DND-41 (cell line): ENCODE results near the gene AGRN.
"Not testable (repeated sequence)": the region's sequence is repeated elsewhere in the genome, so short reads cannot be mapped to it uniquely, and the experiment has no call there.

Source experiments
- ATAC-seq: fragments of 200-7000 bp; cut with Tn5 transposase; 3 replicates; pipeline ENCODE4 v1.9.1; 2021; ENCODE audit warnings: low read depth; ENCODE audit not compliant: insufficient read depth
- DNase-seq: peaks from one replicate; pipeline ENCODE4 v3.0.0-alpha.2; 2020
- H2AFZ ChIP-seq: 2 replicates; pipeline ENCODE4 v1.6.0; 2012; ENCODE audit warnings: low read depth, low read length
- H3K27ac ChIP-seq: 2 replicates; pipeline ENCODE4 v1.5.1; 2012; ENCODE audit warnings: low read length, inconsistent platforms
- H3K27me3 ChIP-seq: fragments of 200-600 bp; sonication (generic); 2 replicates; pipeline ENCODE4 v1.6.0; 2012; ENCODE audit warnings: low read length, mild to moderate bottlenecking, inconsistent platforms; ENCODE audit not compliant: insufficient read depth, poor library complexity
- H3K36me3 ChIP-seq: 2 replicates; pipeline ENCODE4 v1.5.1; 2012; ENCODE audit warnings: low read length, inconsistent platforms; ENCODE audit not compliant: insufficient read depth
- H3K4me1 ChIP-seq: 2 replicates; pipeline ENCODE4 v1.5.1; 2012; ENCODE audit warnings: mild to moderate bottlenecking, low read length; ENCODE audit not compliant: insufficient read depth
- H3K4me2 ChIP-seq: 2 replicates; pipeline ENCODE4 v1.6.0; 2012; ENCODE audit warnings: mild to moderate bottlenecking, moderate library complexity, low read length, inconsistent platforms; ENCODE audit not compliant: insufficient read depth
- H3K4me3 ChIP-seq, 2 experiments: fragments of 200-600 bp in 1 of 2; shearing (Covaris generic) in 1 of 2; 2 replicates each; pipeline ENCODE4 v1.5.1; 2012 to 2016; ENCODE audit warnings: inconsistent platforms in 2 of 2, low read length in 2 of 2, mild to moderate bottlenecking in 2 of 2, low read depth in 1 of 2, moderate library complexity in 1 of 2
- H3K79me2 ChIP-seq: 2 replicates; pipeline ENCODE4 v1.6.0; 2012; ENCODE audit warnings: low read length, inconsistent platforms; ENCODE audit not compliant: insufficient read depth
- H3K9ac ChIP-seq: 2 replicates; pipeline ENCODE4 v1.6.0; 2012; ENCODE audit warnings: low read depth, mild to moderate bottlenecking, inconsistent platforms, low read length, moderate library complexity
- H3K9me3 ChIP-seq: 2 replicates; pipeline ENCODE4 v1.5.1; 2012; ENCODE audit warnings: low read length, moderate library complexity, mild to moderate bottlenecking, inconsistent platforms; ENCODE audit not compliant: insufficient read depth, severe bottlenecking
- H4K20me1 ChIP-seq: 2 replicates; pipeline ENCODE4 v1.6.0; 2012; ENCODE audit warnings: low read length; ENCODE audit not compliant: insufficient read depth
- EZH2 ChIP-seq: IDR thresholded peaks from 3 replicates; pipeline ENCODE4 v1.6.1; 2012; ENCODE audit warnings: borderline replicate concordance, low read depth, mild to moderate bottlenecking, moderate library complexity, low read length, inconsistent platforms; ENCODE audit not compliant: severe bottlenecking
- TF ChIP-seq, protein P1 (sequence below): IDR thresholded peaks from 2 replicates; pipeline ENCODE4 v1.5.1; 2012; ENCODE audit warnings: borderline replicate concordance, low read length, moderate library complexity, mild to moderate bottlenecking; ENCODE audit not compliant: poor library complexity, severe bottlenecking; ENCODE audit errors: extremely low read depth

Gene AGRN

DNA sequence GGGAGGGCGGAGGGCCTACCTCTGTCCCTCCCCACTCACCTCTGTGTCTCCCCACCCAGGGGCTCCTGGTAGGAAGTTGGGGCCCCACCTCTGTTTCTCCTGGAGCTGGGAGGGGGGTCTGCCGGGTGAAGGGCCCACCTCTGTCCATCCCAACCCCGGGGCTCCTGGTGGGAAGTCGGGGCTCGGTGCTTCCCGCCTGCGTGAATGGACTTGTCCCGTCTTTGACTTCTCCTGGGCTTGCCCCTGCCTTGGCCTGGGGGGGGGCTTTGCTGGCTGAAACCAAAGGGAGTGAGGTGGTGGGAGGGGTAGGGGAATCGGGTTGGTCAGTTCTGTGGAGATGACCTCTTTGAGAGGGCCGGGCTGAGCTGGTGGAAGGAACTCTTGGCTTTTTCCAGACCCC is 5.8 kb downstream of the AGRN start:
- Histone ChIP-seq H3K36me3 (no peaks in the 10 kb centered on the region), H3K27me3 (no peaks in the 10 kb centered on the region), H3K9ac (no peak overlapping the region), H3K79me2 (no peaks in the 10 kb centered on the region), H3K9me3 (no peaks in the 10 kb centered on the region), H3K27ac (no peak overlapping the region), H3K4me3 (no peak overlapping the region), H3K4me1 (peaks cover 8% of the 10 kb centered on the region), H3K4me2 (no peak overlapping the region), H4K20me1 (peaks cover 47% of the 10 kb centered on the region), H2AFZ (no peak overlapping the region)
- DNase-seq (no peak), ATAC-seq (no peak)
- no peak for TF ChIP-seq EZH2
- TF ChIP-seq, protein P1, sequence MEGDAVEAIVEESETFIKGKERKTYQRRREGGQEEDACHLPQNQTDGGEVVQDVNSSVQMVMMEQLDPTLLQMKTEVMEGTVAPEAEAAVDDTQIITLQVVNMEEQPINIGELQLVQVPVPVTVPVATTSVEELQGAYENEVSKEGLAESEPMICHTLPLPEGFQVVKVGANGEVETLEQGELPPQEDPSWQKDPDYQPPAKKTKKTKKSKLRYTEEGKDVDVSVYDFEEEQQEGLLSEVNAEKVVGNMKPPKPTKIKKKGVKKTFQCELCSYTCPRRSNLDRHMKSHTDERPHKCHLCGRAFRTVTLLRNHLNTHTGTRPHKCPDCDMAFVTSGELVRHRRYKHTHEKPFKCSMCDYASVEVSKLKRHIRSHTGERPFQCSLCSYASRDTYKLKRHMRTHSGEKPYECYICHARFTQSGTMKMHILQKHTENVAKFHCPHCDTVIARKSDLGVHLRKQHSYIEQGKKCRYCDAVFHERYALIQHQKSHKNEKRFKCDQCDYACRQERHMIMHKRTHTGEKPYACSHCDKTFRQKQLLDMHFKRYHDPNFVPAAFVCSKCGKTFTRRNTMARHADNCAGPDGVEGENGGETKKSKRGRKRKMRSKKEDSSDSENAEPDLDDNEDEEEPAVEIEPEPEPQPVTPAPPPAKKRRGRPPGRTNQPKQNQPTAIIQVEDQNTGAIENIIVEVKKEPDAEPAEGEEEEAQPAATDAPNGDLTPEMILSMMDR: no peak

DNA sequence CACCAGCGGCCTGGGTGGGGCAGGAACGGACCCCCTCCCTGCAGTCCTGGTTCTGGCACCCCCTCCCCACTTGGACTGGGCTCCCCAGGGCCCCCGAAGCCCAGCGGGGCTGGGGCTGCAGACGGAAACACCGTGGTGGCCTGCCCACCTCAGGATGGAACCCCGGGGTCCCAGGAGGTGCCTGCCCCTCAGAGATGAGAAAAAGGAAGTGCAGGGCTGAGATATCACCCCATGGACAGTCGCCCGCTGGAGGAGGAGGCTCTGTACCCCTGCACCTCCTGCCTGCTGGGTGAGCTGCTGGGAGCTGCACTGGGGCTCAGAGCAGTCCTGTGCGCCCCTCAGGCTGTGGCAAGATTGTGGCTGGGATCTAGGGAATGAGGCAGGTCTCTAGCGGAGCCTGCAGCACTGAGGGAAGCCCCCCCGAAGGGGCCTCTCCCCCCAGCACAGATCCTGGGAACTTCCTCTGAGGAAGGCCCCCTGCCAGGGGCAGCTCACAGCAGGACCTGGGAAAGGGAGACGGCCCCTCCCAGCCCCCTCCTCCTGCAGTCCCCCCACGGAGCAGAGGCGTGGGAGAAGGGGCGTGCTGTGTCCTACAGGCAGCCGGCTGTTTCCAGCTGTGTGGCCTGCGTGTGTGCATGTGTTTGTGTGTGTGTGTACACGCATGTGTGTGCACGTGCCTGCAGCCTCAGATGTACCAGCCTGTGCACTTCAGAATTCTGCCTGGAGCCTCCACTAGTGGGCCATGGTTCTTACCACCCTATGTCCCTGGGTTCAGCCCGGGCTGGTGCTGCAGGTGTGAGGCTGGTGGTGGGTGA is 6.9 kb downstream of the AGRN start:
- no peaks in the 10 kb centered on the region for H3K9me3 ChIP-seq
- H3K4me1 ChIP-seq: no peaks in the 10 kb centered on the region
- TF ChIP-seq, protein P1: no peak
- TF ChIP-seq EZH2: no peak
- no peaks in the 10 kb centered on the region for H3K36me3 ChIP-seq
- H3K27me3 ChIP-seq: no peaks in the 10 kb centered on the region
- H3K27ac ChIP-seq: no peak overlapping the region
- H2AFZ ChIP-seq: no peak overlapping the region
- H3K4me2 ChIP-seq: no peak overlapping the region
- H3K79me2 ChIP-seq: no peaks in the 10 kb centered on the region
- ATAC-seq (no peak), DNase-seq (no peak)
- peaks cover 47% of the 10 kb centered on the region for H4K20me1 ChIP-seq
- no peak overlapping the region for H3K4me3 ChIP-seq
- no peak overlapping the region for H3K9ac ChIP-seq

DNA sequence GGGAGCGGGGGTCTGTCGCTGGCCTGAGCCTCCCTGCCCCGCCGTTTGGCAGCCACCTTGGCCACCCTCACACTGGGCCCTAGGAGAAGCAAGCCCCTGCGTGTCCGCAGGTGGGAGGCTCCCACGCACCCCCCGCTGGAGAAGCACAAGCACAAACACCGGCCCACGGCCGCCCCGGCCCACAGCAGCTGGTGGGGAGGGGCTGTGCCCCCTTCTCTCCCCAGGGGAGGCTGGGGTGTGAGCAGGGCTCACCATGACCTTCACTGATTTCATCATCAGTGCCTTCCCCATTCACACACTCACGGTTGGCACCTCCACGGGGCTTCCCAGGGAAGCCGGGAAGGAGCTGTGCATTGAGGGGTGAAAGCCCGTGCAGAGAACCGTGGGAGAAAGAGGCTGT is 7.9 kb downstream of the AGRN start:
- Histone ChIP-seq H3K36me3 (no peaks in the 10 kb centered on the region), H3K27ac (no peak overlapping the region), H3K79me2 (no peaks in the 10 kb centered on the region), H2AFZ (no peak overlapping the region), H3K27me3 (no peaks in the 10 kb centered on the region), H3K4me3 (no peak overlapping the region), H4K20me1 (peaks cover 47% of the 10 kb centered on the region), H3K9me3 (no peaks in the 10 kb centered on the region), H3K4me2 (no peak overlapping the region), H3K4me1 (peaks cover 6% of the 10 kb centered on the region), H3K9ac (no peak overlapping the region)
- TF ChIP-seq, protein P1: no peak
- DNase-seq (no peak), ATAC-seq (no peak)

DNA sequence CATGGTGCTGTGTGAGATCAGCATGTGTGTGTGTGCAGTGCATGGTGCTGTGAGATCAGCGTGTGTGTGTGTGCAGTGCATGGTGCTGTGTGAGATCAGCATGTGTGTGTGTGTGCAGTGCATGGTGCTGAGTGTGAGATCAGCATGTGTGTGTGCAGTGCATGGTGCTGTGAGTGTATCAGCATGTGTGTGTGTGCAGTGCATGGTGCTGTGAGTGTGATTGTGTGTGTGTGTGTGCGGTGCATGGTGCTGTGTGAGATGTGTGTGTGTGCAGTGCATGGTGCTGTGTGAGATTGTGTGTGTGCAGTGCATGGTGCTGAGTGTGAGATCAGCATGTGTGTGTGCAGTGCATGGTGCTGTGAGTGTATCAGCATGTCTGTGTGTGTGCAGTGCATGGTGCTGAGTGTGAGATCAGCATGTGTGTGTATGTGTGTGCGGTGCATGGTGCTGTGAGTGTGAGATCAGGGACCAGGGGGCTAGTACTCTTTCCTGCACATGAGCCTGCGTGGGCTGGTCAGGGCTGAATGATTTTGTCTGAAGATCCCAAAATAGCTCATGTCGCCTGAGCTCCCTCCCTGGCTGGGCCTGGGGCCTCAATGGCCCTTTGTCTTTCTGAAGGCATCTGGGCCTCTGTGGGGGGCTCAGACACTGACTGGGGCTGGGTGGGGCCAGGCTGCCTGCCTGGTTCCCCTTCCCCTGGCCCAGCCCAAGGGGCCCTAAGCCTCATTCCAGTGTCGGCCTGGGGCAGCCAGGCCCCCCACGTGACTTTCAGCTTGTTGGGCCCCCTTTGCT is 11.1 kb downstream of the AGRN start:
- not testable (repeated sequence) for H3K79me2 ChIP-seq, ATAC-seq, H3K4me2 ChIP-seq, H3K27ac ChIP-seq, DNase-seq, H3K4me3 ChIP-seq, H2AFZ ChIP-seq, H3K9ac ChIP-seq, H3K27me3 ChIP-seq, H3K9me3 ChIP-seq, H3K36me3 ChIP-seq
- peaks cover 13% of the 10 kb centered on the region for H3K4me1 ChIP-seq
- H4K20me1 ChIP-seq: peaks cover 49% of the 10 kb centered on the region
